WTC11 (cell line): ENCODE data around the gene CLPTM1L. TPM values are rescaled to one million over a fixed set of nuclear protein-coding genes. Genes with fewer than 3 reads are reported as not detected.

Source experiments
- ATAC-seq: fragments of 200-7000 bp; cut with Tn5 transposase; 2 replicates; pipeline ENCODE4 v1.10.0; 2021; ENCODE audit warnings: mild to moderate bottlenecking, moderate library complexity
- CTCF ChIA-PET: fragments of 300-600 bp; sonication (Branson Sonifier 250); formaldehyde crosslinking; loops from one replicate; lab custom pipeline; 2021; ENCODE audit warnings: antibody characterized with exemption; lab: Charles Lee
- POLR2A ChIA-PET: fragments of 350-600 bp; sonication (Branson Sonifier 250); formaldehyde crosslinking; loops from one replicate; lab custom pipeline; 2021; ENCODE audit warnings: antibody characterized with exemption; lab: Charles Lee
- DNase-seq: peaks from one replicate; pipeline ENCODE4 v3.0.0; 2021; ENCODE audit warnings: low spot score
- H3K27ac Mint-ChIP-seq: 2 replicates; pipeline ENCODE4 v1.8.0; 2021; ENCODE audit warnings: mixed read lengths
- H3K27me3 Mint-ChIP-seq: 2 replicates; pipeline ENCODE4 v1.8.0; 2021; ENCODE audit warnings: low read depth, mild to moderate bottlenecking, moderate library complexity, mixed read lengths
- H3K36me3 Mint-ChIP-seq: 2 replicates; pipeline ENCODE4 v1.8.0; 2021; ENCODE audit warnings: mixed read lengths
- H3K4me1 Mint-ChIP-seq: 2 replicates; pipeline ENCODE4 v1.8.0; 2022; ENCODE audit warnings: mixed read lengths
- H3K4me3 Mint-ChIP-seq: 2 replicates; pipeline ENCODE4 v1.8.0; 2021; ENCODE audit warnings: mild to moderate bottlenecking, moderate library complexity, mixed read lengths
- H3K9me3 Mint-ChIP-seq: 2 replicates; pipeline ENCODE4 v1.8.0; 2021; ENCODE audit warnings: mixed read lengths
- AFF4 ChIP-seq: sonication (generic); formaldehyde crosslinking; IDR thresholded peaks from 2 replicates; pipeline ENCODE4 v1.8.1; 2023; ENCODE audit warnings: mild to moderate bottlenecking, missing genetic modification reagents, borderline replicate concordance
- ARID4B ChIP-seq: sonication (generic); formaldehyde crosslinking; IDR thresholded peaks from 2 replicates; pipeline ENCODE4 v1.8.0; 2023; ENCODE audit warnings: missing genetic modification reagents, mild to moderate bottlenecking, borderline replicate concordance
- ATF2 ChIP-seq: sonication (generic); formaldehyde crosslinking; IDR thresholded peaks from 2 replicates; pipeline ENCODE4 v1.8.1; 2022; ENCODE audit warnings: low read depth, missing genetic modification reagents, borderline replicate concordance
- E2F4 ChIP-seq: sonication (generic); formaldehyde crosslinking; IDR thresholded peaks from 2 replicates; pipeline ENCODE4 v1.8.1; 2022; ENCODE audit warnings: low read depth, mild to moderate bottlenecking, moderate library complexity, missing genetic modification reagents, borderline replicate concordance
- E2F5 ChIP-seq: sonication (generic); formaldehyde crosslinking; IDR thresholded peaks from 2 replicates; pipeline ENCODE4 v1.8.1; 2022; ENCODE audit warnings: mild to moderate bottlenecking, moderate library complexity, missing genetic modification reagents
- FOXK1 ChIP-seq: sonication (generic); formaldehyde crosslinking; IDR thresholded peaks from 2 replicates; pipeline ENCODE4 v1.8.0; 2022; ENCODE audit warnings: mild to moderate bottlenecking, moderate library complexity, missing genetic modification reagents
- NR2C2 ChIP-seq: sonication (generic); formaldehyde crosslinking; IDR thresholded peaks from 2 replicates; pipeline ENCODE4 v1.8.0; 2022; ENCODE audit warnings: mild to moderate bottlenecking, missing genetic modification reagents
- RORB ChIP-seq: fragments of 250-450 bp; sonication (Bioruptor Pico); IDR thresholded peaks from 2 replicates; pipeline ENCODE4 v1.9.0; 2021; ENCODE audit warnings: mild to moderate bottlenecking
- TP53 ChIP-seq: sonication (generic); formaldehyde crosslinking; IDR thresholded peaks from 2 replicates; pipeline ENCODE4 v1.8.1; 2023; ENCODE audit warnings: mild to moderate bottlenecking, missing genetic modification reagents
- ZNF317 ChIP-seq: sonication (generic); formaldehyde crosslinking; IDR thresholded peaks from 2 replicates; pipeline ENCODE4 v1.8.1; 2023; ENCODE audit warnings: low read depth, mild to moderate bottlenecking, moderate library complexity, missing genetic modification reagents, borderline replicate concordance
- ZNF423 ChIP-seq: fragments of 250-450 bp; sonication (Bioruptor Pico); IDR thresholded peaks from 2 replicates; pipeline ENCODE4 v2.1.2; 2022; ENCODE audit warnings: mild to moderate bottlenecking, moderate library complexity
- total RNA-seq: library from RNA; stranded (reverse); gene quantifications from 3 replicates; pipeline ENCODE4 v1.2.3, GENCODE V29; 2021

CLPTM1L gene
- total RNA-seq, 1 experiment from 2014 or later = 92.8 TPM

GRCh38 chr5:1388383-1388967 lies 43.6 kb upstream of the CLPTM1L start:
- no peak overlapping the region for H3K4me3 Mint-ChIP-seq
- TF ChIP-seq ZNF423 = no peak
- no peak for TF ChIP-seq ARID4B (CRISPR knock-in tag)
- TF ChIP-seq ZNF317 (CRISPR knock-in tag) = no peak
- TF ChIP-seq E2F5 = no peak
- no peak for TF ChIP-seq NR2C2 (CRISPR knock-in tag)
- TF ChIP-seq AFF4 (CRISPR knock-in tag) = no peak
- no peak for TF ChIP-seq RORB (CRISPR knock-in tag)
- TF ChIP-seq TP53 (CRISPR knock-in tag) = no peak
- TF ChIP-seq FOXK1 (CRISPR knock-in tag) = no peak
- no peak overlapping the region for H3K27ac Mint-ChIP-seq
- no peaks in the 10 kb centered on the region for H3K9me3 Mint-ChIP-seq
- H3K4me1 Mint-ChIP-seq = peaks cover 15% of the 10 kb centered on the region
- H3K27me3 Mint-ChIP-seq = peaks cover 50% of the 10 kb centered on the region
- no peaks in the 10 kb centered on the region for H3K36me3 Mint-ChIP-seq
- ATAC-seq = no peak
- ChIA-PET CTCF (interaction anchor here (1.3 kb wide), 1 partner anchor 8 kb away, joined by 6 read pairs; no protein-coding TSS in a partner anchor), POLR2A (no interaction called here)
- no peak for DNase-seq

GRCh38 chr5:1387876-1388275 lies 43.0 kb upstream of the CLPTM1L start:
- no peak for TF ChIP-seq ATF2 (CRISPR knock-in tag)
- TF ChIP-seq E2F4 (CRISPR knock-in tag) = no peak
- H3K4me1 Mint-ChIP-seq = peaks cover 15% of the 10 kb centered on the region
- no peak overlapping the region for H3K4me3 Mint-ChIP-seq
- no peak for DNase-seq
- H3K9me3 Mint-ChIP-seq = no peaks in the 10 kb centered on the region
- ATAC-seq = no peak
- H3K27me3 Mint-ChIP-seq = peaks cover 50% of the 10 kb centered on the region
- POLR2A ChIA-PET = no interaction called here
- H3K27ac Mint-ChIP-seq = no peak overlapping the region
- CTCF ChIA-PET = no interaction called here
- no peaks in the 10 kb centered on the region for H3K36me3 Mint-ChIP-seq
